GM12865 (cell line): ENCODE measurements around the gene SECISBP2L.

Source experiments
- DNase-seq: peaks from one replicate; pipeline ENCODE4 v3.0.0; 2010; ENCODE audit warnings: low read depth
- H3K4me3 ChIP-seq: 2 replicates; pipeline ENCODE4 v1.5.1; 2011; ENCODE audit warnings: mild to moderate bottlenecking, low read depth, low read length, control low read depth
- TF ChIP-seq, protein P1 (sequence below): IDR thresholded peaks from 2 replicates; pipeline ENCODE4 v1.5.1; 2011; ENCODE audit warnings: low read length, control low read depth, low read depth, inconsistent platforms; ENCODE audit not compliant: insufficient read depth; ENCODE audit errors: missing control alignments

The SECISBP2L gene

DNA sequence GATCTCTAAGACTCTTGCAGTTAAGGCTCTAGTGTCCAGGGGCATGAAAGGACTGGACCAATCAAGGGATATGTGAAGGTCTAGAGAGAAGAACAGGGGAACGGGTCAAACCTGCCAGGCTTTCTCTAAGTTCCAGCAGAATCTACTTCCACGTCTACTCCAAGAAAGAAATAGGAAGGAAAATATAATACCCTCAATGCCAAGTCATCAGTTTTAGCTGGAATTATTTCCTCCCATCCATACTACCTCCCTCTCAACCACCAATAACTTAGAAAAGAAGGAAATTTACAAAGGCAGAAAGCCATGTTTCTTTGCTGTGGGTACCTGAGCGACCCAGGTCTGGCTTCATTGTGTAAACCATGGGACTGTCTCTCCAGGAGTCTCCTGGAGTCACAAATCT is 90.3 kb downstream of the SECISBP2L start:
- no peak overlapping the region for H3K4me3 ChIP-seq
- DNase-seq: no peak
- TF ChIP-seq, protein P1, sequence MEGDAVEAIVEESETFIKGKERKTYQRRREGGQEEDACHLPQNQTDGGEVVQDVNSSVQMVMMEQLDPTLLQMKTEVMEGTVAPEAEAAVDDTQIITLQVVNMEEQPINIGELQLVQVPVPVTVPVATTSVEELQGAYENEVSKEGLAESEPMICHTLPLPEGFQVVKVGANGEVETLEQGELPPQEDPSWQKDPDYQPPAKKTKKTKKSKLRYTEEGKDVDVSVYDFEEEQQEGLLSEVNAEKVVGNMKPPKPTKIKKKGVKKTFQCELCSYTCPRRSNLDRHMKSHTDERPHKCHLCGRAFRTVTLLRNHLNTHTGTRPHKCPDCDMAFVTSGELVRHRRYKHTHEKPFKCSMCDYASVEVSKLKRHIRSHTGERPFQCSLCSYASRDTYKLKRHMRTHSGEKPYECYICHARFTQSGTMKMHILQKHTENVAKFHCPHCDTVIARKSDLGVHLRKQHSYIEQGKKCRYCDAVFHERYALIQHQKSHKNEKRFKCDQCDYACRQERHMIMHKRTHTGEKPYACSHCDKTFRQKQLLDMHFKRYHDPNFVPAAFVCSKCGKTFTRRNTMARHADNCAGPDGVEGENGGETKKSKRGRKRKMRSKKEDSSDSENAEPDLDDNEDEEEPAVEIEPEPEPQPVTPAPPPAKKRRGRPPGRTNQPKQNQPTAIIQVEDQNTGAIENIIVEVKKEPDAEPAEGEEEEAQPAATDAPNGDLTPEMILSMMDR: no peak

DNA sequence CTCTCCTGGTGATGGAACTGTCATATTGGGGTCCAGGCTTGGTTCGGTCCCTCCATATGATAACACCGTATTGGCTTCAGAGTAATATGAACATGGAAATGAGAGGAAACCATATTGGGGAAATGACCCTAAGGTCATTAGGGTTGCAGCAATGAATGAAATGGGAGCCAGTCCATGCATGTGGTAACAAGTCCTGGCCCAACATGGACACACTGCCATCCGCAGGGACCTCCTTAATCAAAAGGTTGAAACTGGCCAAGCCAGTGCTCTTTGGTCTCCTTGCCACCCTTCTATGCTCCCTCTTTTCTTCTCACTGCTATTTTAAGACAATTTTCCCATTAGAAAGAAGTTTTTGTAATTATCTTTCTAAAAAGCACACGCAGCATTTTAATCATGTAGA is 90.9 kb downstream of the SECISBP2L start:
- TF ChIP-seq, protein P1: no peak
- no peak overlapping the region for H3K4me3 ChIP-seq
- DNase-seq: no peak

DNA sequence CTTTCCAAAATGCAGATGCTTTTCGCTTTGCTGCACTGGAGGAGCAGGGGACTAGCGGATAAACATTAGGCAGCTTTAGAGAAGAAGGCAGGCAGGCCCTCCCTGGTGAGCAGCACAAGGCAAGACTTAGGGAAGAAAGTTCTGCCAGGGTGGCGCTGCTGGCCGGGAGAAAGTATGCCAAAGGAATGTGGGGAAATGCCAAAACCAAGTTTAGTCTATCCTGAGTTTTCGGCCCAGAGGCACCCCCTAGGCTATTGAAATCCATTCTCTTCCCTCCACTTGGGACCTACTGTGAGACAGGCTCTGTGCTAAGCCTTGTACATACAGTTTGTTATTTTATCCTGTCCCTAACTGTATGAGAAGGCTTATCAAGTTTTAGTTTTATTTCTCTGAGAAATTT is 91.7 kb downstream of the SECISBP2L start:
- no peak for DNase-seq
- no peak overlapping the region for H3K4me3 ChIP-seq
- TF ChIP-seq, protein P1: no peak

DNA sequence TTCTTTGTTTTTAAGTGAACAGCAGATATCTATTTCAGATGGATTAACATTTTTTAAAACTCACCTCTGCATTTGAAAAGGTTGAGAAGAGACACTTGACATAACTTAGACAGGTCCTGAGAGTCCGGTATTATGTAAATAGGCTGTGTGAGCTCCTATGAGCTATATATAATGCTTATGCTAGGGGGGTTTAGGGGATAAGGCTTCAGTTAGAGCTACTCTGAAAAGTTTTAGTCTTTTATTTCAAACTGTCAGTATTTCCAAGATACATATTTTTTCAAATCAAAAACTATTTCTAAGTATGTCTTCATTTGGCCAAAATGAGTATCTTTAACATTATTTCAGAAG is 99.4 kb downstream of the SECISBP2L start:
- H3K4me3 ChIP-seq: no peak overlapping the region
- no peak for DNase-seq
- TF ChIP-seq, protein P1: no peak

DNA sequence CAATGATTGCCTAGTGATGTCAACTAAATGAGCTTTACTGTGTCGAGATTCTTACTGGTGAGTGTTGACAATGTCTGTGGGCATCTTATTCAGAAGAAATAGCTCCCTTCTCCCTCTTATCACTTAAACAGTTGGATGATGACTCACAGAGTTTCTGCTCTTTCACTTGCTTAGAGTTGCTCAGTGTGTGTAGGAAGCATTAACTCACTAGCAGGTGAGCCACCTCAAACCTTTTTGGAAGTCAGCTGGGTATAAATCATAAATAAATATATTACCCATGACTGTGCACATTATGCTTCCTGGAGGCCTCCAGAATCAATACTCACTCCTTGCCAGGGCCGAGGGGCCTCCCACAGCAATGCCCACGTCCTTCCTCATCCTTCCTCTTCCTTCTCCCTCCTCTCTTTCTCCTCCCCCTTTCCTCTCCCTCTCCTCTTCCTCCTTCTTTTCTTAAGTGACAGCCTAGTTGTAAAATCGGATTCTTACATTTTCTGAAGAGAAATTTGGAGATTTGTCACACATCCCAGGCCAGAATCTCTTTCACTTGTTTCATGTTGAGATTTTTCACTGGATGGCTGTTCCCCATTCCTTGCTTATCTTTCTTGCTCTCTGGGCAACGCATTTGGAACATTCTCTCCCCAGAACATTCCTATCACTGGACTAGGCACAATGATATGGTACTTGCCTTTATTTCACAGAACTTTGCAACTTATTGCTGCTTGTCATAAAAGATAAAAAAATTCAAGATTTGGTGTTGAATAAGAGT is 100.0 kb downstream of the SECISBP2L start:
- TF ChIP-seq, protein P1: no peak
- no peak for DNase-seq
- H3K4me3 ChIP-seq: no peak overlapping the region

DNA sequence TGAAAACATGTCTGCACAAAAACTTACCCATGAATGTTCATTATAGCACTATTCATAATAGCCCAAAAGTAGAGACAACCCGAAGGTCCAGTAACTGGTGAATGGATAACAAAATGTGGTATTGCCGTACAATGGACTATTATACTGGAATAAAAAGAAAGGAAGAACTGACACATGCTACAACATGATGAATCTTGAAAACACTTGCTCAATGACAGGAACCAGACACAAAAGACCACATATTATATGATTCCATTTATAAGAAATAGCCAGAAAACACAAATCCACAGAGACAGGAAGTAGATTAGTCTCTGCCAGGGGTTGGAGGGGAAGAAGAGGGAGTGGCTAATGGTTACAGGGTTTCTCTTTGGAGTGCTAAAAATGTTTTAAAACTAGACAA is 100.9 kb downstream of the SECISBP2L start:
- TF ChIP-seq, protein P1: no peak

DNA sequence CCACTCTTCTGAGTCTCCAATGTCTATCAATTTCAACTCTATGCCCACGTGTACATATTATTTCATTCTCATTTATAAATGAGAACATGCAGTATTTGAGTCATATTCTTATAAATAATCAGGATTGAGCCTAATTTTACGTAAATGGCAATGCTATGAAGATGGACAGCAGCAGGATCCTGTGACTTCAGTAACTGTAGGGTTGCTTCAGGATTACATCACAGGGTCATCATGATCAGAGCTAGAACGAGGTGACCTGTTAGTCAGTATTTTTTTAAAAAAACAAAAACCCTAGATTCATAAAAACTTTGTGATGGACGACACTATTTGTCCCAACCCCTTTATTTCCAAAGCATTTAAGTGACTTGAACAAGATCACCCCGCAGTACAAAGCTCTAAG is 104.3 kb downstream of the SECISBP2L start:
- TF ChIP-seq, protein P1: no peak
- no peak overlapping the region for H3K4me3 ChIP-seq
- DNase-seq: no peak

More for the DNA sequence above, 100.9 kb downstream of the SECISBP2L start:
- DNase-seq: no peak
- H3K4me3 ChIP-seq: no peak overlapping the region
